ENCODE measurements around the gene CCDC38. TPM values are rescaled to one million over a fixed set of nuclear protein-coding genes. Genes with fewer than 3 reads are reported as not detected.

CCDC38 gene
- total and polyA plus RNA-seq, 10 of the 15 experiments (the other 5 are each of a cell fraction or from before 2014, with no cell fraction given): 0.04 to 0.05 TPM; not detected in 8

- H3K4me1 ChIP-seq (ENCODE audit: control insufficient read depth, insufficient read depth, low read length): no peaks in the 10 kb centered on the region
- ChIA-PET POLR2A (no interaction called here), RAD21 (ENCODE audit: unreplicated experiment) (no interaction called here), CTCF (interaction anchor here (1.0 kb wide), 1 partner anchor 26 kb away, joined by 3 read pairs; no protein-coding TSS in a partner anchor), SMC1A (ENCODE audit: uncharacterized antibody, unreplicated experiment) (no interaction called here)
- TF ChIP-seq, protein P1, sequence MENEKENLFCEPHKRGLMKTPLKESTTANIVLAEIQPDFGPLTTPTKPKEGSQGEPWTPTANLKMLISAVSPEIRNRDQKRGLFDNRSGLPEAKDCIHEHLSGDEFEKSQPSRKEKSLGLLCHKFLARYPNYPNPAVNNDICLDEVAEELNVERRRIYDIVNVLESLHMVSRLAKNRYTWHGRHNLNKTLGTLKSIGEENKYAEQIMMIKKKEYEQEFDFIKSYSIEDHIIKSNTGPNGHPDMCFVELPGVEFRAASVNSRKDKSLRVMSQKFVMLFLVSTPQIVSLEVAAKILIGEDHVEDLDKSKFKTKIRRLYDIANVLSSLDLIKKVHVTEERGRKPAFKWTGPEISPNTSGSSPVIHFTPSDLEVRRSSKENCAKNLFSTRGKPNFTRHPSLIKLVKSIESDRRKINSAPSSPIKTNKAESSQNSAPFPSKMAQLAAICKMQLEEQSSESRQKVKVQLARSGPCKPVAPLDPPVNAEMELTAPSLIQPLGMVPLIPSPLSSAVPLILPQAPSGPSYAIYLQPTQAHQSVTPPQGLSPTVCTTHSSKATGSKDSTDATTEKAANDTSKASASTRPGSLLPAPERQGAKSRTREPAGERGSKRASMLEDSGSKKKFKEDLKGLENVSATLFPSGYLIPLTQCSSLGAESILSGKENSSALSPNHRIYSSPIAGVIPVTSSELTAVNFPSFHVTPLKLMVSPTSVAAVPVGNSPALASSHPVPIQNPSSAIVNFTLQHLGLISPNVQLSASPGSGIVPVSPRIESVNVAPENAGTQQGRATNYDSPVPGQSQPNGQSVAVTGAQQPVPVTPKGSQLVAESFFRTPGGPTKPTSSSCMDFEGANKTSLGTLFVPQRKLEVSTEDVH (IDR thresholded peaks at IDR 0.05; ENCODE audit: low read depth, partially characterized antibody): no peak
- TF ChIP-seq IKZF1 (conservative IDR thresholded peaks at IDR 0.05) (no peak), STAT3 (IDR thresholded peaks at IDR 0.05; ENCODE audit: low read depth, low read length) (no peak)
- no peaks in the 10 kb centered on the region for H3K9me3 ChIP-seq (replicated peaks; ENCODE audit: control insufficient read depth, insufficient read depth, low read length)
- BruUV-seq (replicated peaks): no TSS peak
- H3K79me2 ChIP-seq (ENCODE audit: control insufficient read depth, insufficient read depth, low read length): no peaks in the 10 kb centered on the region
- H3K36me3 ChIP-seq (ENCODE audit: control insufficient read depth in 2 of 2, insufficient read depth in 2 of 2, low read length in 1 of 2): no peaks in the 10 kb centered on the region
- no peaks in the 10 kb centered on the region for H4K20me1 ChIP-seq (ENCODE audit: control insufficient read depth, insufficient read depth)
- H3K27me3 ChIP-seq (replicated peaks in 1 of 2; ENCODE audit: control insufficient read depth in 2 of 2, insufficient read depth in 2 of 2, low read length in 1 of 2): no peaks in the 10 kb centered on the region; a peak in 1 of 4 replicates
- H3K4me2 ChIP-seq (ENCODE audit: control insufficient read depth, insufficient read depth): no peak overlapping the region
- WGBS (ENCODE audit: insufficient coverage, insufficient replicate concordance, low lambda C conversion rate, missing lambda C conversion rate): 47% methylated on average over 4 of the region's 4 CpGs
- intact Hi-C loops (cut with micrococcal nuclease; ENCODE audit: unreplicated experiment) (no loop called here), in situ Hi-C loops (cut with MboI) (no loop called here)
- DNase-seq (ENCODE audit: low read depth, low spot score) (no peak), FAIRE-seq (no peak), ATAC-seq (no peak)
- no peak overlapping the region for H3K4me3 ChIP-seq
- no peak overlapping the region for H3K27ac ChIP-seq (ENCODE audit: control insufficient read depth, insufficient read depth)
- H3K9ac ChIP-seq (ENCODE audit: control insufficient read depth, insufficient read depth, low read length): no peak overlapping the region
- H2AFZ ChIP-seq (ENCODE audit: control insufficient read depth, low read depth, low read length): no peak overlapping the region
Observed at GRCh38 chr12:95972832-95973456, 30.5 kb upstream of the CCDC38 start.

GRCh38 chr12:95970905-95971304, 28.5 kb upstream of the CCDC38 start:
- WGBS (ENCODE audit: insufficient coverage, insufficient replicate concordance, low lambda C conversion rate, missing lambda C conversion rate): 52% methylated on average over 7 of the region's 7 CpGs
- no peak for ATAC-seq
- no peaks in the 10 kb centered on the region for H3K4me1 ChIP-seq (ENCODE audit: control insufficient read depth, insufficient read depth, low read length)
- H3K36me3 ChIP-seq (ENCODE audit: control insufficient read depth in 2 of 2, insufficient read depth in 2 of 2, low read length in 1 of 2): no peaks in the 10 kb centered on the region
- H3K4me3 ChIP-seq: no peak overlapping the region
- H3K27ac ChIP-seq (ENCODE audit: control insufficient read depth, insufficient read depth): no peak overlapping the region
- DNase-seq (ENCODE audit: low read depth, low spot score): no peak
- ChIA-PET POLR2A (no interaction called here), RAD21 (ENCODE audit: unreplicated experiment) (interaction anchor here (0.6 kb wide), 1 partner anchor 51 kb away, joined by 5 read pairs; no protein-coding TSS in a partner anchor), CTCF (interaction anchor here (2.1 kb wide), 1 partner anchor 28 kb away, joined by 10 read pairs; no protein-coding TSS in a partner anchor), SMC1A (ENCODE audit: uncharacterized antibody, unreplicated experiment) (no interaction called here)
- no peaks in the 10 kb centered on the region for H3K27me3 ChIP-seq (replicated peaks in 1 of 2; ENCODE audit: control insufficient read depth in 2 of 2, insufficient read depth in 2 of 2, low read length in 1 of 2)
- no TSS peak for BruUV-seq (replicated peaks)
- intact Hi-C loops (cut with micrococcal nuclease; ENCODE audit: unreplicated experiment): no loop called here
- TF ChIP-seq SIN3A (IDR thresholded peaks at IDR 0.05; ENCODE audit: low read depth, low read length) (no peak), E4F1 (IDR thresholded peaks at IDR 0.05; ENCODE audit: borderline replicate concordance, partially characterized antibody) (no peak)
- FAIRE-seq: no peak
- H3K79me2 ChIP-seq (ENCODE audit: control insufficient read depth, insufficient read depth, low read length): no peaks in the 10 kb centered on the region
- in situ Hi-C loops (cut with MboI): no loop called here
- H2AFZ ChIP-seq (ENCODE audit: control insufficient read depth, low read depth, low read length): no peak overlapping the region
- H4K20me1 ChIP-seq (ENCODE audit: control insufficient read depth, insufficient read depth): no peaks in the 10 kb centered on the region
- H3K4me2 ChIP-seq (ENCODE audit: control insufficient read depth, insufficient read depth): no peak overlapping the region
- no peaks in the 10 kb centered on the region for H3K9me3 ChIP-seq (replicated peaks; ENCODE audit: control insufficient read depth, insufficient read depth, low read length)
- no peak overlapping the region for H3K9ac ChIP-seq (ENCODE audit: control insufficient read depth, insufficient read depth, low read length)

Measured in GM12878 (cell line).